Stimulated activated CD4-positive, alpha-beta T cell treated with anti-CD3 and anti-CD28 coated beads, Interleukin-2, amount 100 ng/mL, for 24 hours (primary cell): ENCODE measurements around the gene LRRN2.
"Not testable (repeated sequence)": the region's sequence is repeated elsewhere in the genome, so short reads cannot be mapped to it uniquely, and the experiment has no call there.

Source experiments
- DNase-seq, 2 donors: peaks; one replicate each; pipeline ENCODE4 v3.0.0-alpha.2; 2020

The LRRN2 gene

GRCh38 chr1:204711947-204712701 lies 26.6 kb upstream of the LRRN2 start:
- no peak for DNase-seq

DNA sequence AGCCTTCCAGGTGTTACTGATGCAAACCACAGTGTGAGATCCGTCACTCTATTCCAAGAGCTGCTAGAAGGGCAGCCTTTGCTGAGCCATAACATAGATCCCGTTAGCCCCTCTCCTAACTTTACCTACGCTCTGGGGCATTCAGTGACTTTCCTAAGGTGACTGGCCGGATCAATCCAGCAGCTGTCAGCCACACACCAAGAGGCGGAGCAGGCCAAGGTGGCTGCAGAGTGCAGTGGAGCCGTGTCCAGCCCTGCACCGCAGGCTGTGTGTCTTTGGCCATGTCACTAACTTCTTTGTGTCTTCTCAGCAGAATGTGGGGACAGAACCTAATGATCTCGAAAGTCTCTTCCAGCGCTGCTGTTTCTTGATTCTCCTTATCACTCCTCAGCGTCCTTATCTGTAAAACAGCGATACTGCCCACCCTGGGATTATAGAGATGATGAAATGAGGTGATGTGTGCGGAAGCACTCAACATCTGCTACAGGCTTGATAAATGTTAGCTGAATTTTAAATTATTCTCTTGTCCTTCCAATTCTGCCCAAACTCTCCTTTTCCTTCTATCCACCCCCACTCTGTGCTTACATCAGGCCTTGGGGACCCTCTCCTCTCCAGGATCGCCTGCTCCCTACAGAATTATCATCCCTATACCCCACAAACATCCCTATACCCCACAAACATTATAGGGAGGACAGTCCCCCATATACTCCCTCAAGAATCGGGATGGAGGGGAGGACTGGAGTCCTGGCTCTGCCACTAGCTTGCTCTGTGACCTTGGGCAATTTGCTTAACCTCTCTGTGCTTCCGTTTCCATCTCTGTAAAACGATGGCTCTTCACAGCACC lies 25.8 kb upstream of the LRRN2 start:
- no peak for DNase-seq

DNA sequence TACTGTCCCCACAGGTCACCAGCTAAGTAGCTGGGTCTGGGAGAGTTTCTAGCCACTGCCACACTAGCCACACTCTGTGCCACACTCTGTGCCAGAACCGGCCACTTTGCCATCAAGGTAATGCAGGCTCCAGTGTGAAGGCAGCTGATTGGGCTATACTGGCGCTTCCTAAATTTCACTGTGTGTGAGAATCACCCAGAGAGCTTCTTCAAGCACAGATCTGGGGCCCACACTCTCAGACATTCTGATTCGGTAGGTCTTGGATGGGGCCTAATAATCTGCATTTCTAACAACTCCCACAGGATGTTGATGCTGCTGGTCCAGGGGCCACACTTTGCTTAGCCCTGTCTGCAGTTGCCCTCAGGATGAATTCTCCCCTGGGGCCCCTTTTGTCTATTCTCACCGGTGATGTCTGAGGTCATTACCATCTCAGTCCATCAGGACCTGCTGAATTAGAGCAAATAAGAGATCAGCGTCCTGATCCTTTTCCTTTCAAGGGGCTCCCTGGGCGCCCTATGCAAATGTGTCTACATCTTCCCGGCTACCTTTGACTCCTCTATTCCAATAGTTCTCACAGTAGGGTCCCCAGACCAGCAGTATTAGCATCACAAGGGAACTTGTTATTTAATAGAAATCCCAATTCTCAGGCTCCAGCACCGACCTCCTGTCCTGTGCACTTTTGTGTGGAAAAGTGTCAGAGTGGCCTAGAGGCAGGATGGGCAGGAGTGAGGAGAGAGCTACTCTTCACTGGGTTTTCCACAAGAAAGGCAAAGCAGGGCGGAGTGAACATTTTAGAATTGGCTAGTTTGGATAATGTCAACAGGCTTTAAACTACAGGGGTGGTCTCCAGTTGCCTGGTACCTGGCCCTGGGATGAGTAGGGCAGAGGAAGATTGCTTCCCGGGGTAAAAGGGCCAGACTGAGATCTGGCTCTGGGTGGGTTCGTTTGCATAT lies 24.7 kb upstream of the LRRN2 start:
- no peak for DNase-seq

DNA sequence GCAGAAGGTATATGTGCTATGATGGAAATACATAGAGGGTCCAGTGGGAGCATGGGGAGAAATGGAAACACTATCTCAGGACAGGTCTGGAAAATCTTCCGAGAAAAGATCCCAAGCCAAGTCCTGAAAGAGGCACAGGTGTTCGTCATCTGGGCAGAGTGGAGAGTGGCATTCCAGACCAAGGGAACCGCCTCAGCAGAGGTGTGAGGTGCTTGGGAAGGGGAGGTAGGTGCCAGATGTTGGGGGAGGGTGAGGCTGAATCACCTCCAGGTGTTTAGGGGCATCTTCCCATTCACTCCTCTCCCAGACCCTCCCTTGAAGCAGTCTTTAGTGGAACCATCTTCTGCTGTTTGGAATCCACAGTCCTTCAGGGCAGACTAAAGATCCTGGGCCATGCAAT lies 23.5 kb upstream of the LRRN2 start:
- DNase-seq: no peak

DNA sequence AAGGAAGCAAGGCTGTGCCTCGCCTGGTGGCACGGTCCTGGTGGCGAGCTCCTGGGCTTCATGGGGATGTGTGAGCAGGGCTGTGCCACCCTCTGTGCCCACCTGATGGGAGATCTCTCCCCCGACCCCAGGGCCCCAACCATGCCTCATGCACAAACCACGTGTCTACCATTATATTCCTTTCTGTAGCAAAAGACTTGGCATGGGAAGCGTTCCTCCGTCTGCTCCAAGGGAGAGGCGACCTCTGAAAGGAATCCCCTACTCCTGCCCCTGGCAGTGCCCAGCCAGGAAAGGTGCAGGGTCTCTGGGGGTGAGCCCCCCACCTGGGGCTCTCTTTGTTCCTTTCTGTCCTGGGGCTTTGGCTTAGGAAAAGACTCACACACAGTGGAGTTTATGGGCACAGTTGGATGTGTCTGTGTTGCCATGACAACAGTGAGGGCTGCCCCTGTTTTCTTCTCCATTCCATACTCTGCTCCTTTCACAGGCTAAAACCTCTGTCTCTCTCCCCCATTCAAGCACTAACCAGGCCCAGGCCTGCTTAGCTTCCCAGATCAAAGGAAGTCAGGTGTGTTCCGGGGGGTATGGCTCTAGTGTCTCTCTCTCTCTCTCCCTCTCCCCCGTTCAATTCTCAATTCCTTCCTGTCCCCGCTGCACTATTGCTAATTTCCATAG lies 21.4 kb upstream of the LRRN2 start:
- no peak for DNase-seq

GRCh38 chr1:204705888-204706837 lies 20.6 kb upstream of the LRRN2 start:
- DNase-seq: no peak

DNA sequence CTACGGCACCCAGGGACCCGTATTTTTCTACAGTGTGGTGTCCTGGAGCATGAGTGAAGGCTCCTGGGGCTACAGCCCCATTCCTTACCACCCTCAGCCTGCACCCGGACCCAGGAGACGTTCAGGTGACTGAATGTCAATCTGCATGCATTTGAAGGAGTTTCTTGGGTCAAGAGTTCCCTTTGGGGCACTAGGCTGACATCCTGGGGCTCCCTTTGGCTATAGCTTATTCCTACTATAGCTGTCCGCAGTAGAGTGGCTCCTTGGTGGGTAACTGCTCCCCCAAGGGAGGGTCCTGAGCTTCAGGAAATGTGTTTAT lies 19.9 kb upstream of the LRRN2 start:
- DNase-seq: no peak

DNA sequence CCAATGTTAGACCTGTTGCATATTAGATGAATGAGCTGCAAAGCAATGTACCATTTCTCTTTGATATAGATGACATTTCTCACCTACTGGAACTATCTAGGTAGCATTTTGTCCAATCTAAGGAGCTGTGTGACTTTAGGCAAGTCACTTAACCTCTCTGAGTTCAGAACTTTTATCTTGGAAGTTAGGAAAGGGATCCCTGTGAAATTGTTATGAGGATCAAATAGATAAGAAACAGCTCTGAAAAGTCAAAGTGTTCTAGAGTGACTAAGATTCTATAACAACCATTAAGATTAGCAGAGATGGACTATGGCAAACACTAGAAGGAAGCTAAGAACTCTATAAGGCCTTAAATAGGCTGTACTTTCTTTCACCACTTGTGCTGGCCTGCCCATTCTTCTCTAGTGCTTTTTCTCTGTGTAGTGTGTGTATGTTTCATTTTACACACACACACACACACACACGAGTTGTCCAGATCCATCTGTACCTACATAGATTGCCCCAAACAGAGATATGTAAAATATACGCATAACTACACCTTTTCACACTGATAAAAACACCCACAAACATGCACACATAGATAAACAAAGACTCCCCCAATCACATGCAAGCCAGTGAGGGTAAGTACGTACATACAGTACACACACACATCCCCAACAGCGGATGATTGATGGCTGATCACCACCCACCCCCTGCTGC lies 19.4 kb upstream of the LRRN2 start:
- no peak for DNase-seq

DNA sequence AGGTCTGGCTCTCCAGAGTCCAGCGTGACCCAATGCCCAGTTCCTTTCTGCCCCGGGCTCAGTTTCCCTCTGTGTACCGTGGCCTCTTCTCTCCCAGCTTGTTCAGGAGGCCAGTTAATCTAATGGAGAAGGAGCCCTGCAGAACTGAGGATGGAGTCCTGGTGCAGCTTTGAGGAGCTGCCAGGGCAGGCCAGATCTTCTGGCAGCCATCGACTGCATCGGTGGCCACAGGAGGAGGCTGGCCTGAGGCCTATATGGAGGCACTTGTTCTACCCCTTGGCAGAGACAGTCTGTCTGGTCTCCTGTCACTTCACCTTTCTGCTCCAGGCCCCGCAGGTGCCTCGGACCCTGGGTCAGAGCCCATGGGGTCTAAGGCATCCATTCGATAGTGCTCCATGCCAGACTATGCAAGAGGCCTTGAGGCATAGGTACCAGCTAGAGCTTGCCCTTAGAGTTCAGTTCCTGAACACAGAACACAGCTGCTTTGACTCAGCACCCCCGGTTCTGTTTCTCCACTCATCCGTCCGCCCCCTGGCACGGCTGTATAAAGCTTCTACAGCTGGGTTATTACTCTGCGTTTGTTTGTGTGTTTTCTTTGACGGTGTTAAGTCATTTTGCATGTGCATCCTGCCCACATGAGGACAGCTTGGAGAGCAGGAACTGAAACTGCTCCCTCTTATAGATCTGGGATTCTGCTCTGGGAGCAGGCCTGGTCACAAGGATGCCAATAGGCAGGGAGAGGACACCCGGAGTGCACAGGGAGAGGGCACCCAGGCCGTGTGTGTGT lies 18.5 kb upstream of the LRRN2 start:
- DNase-seq: no peak

GRCh38 chr1:204703268-204703664 lies 17.7 kb upstream of the LRRN2 start:
- DNase-seq: no peak

DNA sequence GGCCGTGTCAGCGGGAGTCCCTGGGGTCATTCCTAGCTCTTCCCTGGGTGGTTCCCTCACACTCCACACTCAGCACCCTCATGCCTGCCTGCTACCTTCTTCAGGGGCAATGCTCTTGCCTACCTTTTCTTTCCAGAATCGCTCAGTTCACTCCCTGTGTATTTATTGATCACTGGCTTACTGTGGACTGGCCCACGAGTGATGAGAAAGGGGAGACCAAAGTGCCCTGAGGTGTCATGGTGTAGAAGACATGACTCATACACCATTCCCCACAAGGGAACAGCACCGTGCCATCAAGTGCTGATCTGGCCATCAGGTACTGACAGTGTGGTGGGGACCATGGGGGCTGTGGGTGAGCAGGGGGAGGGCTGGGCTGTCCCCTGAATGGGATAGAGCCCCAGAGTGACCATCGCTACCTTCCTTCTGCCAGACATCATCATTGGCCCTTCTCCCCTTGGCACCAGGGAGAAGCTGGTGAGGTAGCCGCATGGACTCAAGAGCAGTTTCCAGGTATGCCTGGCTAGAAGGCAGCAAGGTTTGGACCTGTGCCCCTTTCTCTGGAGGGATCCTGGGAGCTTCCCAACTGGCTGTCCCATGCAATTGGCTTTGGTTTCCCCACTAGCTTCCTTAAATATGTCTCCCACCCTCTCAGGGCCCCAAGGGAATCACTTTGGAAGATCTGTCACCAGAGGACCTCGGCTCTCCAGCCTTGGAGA lies 17.2 kb upstream of the LRRN2 start:
- no peak for DNase-seq

GRCh38 chr1:204701229-204701628 lies 15.7 kb upstream of the LRRN2 start:
- no peak for DNase-seq

GRCh38 chr1:204697893-204698292 lies 12.4 kb upstream of the LRRN2 start:
- DNase-seq: no peak

- DNase-seq: no peak
Measured at GRCh38 chr1:204696606-204697005, 11.1 kb upstream of the LRRN2 start.

DNA sequence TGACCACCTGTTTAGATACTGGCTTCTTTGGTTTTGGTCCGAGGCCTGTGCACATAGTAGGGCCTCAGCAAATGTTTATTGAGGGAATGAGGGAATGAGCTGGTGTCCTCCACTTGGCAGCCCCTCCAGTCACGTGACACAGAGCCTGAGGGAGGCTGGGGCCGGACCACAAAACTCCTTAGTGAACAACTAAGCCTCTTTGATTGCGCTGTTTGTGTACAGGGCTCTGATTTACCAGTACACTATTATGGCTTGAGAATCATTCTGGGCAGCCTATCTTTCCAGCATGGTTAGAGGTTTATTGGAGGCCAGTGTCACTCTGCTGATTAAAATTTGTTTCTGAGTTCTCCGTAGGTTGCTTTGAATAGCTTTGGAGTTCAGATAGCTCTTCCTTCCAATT lies 10.2 kb upstream of the LRRN2 start:
- DNase-seq: no peak

GRCh38 chr1:204694145-204694544 lies 8.6 kb upstream of the LRRN2 start:
- DNase-seq: no peak

DNA sequence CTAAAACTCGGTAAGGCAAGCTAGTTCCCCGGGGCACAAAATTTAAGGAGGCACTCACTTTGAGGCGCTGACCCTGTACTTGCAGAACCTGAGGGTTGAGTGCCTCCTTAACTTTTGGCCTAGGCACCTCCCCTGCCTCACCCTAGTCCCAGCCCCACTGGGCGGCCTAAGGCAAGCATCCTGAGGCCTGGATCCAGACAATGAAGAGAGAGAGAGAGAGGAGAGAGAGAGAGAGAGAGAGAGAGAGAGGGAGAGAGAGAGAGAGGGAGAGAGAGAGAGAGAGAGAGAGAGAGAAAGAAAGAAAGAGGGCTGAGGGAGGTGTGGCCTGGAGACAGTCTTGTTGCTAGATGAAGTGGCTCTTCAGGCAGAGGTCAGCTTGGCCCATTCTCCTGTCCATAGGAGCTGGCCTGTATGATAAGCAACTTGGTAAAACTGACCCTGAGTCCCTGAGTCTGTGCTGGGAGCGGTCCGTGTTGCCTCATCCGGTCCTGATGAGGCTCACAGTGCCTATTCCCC lies 7.4 kb upstream of the LRRN2 start:
- no peak for DNase-seq

DNA sequence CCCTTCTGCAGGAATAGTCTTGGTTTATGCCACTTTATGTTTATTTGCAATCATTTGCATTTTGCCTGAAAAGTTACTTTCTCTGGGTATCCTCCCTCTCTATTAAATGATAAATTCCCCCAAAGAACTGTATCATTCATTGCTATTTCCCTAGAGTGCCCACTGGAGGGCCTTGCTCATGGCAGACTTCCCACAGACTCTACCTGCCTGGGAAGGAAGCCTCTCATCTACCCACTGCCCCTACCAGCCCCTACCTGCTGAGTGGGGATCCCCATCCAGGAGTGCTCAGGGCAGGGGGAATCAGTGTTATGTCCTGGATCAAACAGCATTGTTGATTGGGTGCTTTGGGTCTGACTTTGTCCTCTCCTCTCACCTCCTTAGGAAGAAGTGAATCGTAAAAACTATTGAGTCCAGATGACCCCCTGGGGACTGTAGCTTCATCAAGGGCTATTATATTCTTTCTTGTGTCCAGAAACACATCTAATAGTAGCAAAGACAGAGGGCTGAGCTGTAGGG lies 6.8 kb upstream of the LRRN2 start:
- DNase-seq: no peak

GRCh38 chr1:204691328-204691730 lies 5.8 kb upstream of the LRRN2 start:
- DNase-seq: not testable (repeated sequence)
